HG02623 (cell line): Measurements from ENCODE around the gene ARAP2.

Experiments used
- ATAC-seq: cut with Tn5 transposase; IDR thresholded peaks from one replicate; pipeline ENCODE4 v1.9.1; 2021; ENCODE audit warnings: moderate library complexity; ENCODE audit not compliant: unreplicated experiment

Gene ARAP2, protein sequence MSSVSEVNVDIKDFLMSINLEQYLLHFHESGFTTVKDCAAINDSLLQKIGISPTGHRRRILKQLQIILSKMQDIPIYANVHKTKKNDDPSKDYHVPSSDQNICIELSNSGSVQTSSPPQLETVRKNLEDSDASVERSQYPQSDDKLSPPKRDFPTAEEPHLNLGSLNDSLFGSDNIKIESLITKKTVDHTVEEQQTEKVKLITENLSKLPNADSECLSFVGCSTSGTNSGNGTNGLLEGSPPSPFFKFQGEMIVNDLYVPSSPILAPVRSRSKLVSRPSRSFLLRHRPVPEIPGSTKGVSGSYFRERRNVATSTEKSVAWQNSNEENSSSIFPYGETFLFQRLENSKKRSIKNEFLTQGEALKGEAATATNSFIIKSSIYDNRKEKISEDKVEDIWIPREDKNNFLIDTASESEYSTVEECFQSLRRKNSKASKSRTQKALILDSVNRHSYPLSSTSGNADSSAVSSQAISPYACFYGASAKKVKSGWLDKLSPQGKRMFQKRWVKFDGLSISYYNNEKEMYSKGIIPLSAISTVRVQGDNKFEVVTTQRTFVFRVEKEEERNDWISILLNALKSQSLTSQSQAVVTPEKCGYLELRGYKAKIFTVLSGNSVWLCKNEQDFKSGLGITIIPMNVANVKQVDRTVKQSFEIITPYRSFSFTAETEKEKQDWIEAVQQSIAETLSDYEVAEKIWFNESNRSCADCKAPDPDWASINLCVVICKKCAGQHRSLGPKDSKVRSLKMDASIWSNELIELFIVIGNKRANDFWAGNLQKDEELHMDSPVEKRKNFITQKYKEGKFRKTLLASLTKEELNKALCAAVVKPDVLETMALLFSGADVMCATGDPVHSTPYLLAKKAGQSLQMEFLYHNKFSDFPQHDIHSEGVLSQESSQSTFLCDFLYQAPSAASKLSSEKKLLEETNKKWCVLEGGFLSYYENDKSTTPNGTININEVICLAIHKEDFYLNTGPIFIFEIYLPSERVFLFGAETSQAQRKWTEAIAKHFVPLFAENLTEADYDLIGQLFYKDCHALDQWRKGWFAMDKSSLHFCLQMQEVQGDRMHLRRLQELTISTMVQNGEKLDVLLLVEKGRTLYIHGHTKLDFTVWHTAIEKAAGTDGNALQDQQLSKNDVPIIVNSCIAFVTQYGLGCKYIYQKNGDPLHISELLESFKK (N-terminal part only)

DNA sequence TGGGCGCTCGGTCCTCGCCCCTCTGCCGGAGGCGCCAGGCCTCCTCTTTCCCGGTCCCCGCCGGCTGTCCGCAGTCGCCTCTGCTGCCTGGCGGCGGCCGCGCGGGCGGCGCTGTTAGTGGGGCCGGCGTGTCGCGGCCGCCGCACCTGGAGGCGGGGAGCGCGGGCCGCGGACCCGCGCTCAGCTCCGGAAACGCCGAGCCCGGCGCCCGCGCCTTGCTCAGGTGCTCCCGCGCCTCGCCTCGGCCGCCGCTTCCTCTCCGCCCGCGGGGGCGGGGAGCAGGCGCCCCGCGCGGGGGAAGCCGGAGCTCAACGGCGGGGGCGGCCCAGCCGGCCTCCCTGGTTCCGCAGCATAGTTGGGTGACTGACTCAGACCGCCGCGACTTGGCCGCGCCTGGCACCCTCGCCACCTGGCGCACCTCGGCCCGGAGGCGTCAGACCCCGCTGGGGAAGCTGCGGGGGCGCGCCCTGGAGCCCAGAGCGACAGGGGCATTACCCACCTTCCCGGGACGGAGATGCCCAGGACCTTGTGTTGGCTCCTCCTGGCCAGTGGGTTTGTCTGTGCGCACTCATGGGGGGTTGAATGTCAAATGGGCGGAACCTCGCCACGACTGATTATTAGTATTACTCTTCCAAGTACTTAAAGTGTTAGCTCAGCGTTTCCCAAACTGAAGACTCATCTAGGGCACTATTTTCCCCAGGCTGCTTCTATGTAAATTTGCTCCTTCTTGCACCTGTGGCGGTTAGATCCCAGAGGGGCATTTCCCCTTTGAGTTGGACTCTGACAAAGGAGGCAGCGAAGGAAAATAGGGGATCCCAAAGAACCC, at the start of gene ARAP2:
Gene ARAP2 (minus strand): TSS at position 258 of the 826 bp plus-strand sequence. CDS start 15,028 bp downstream, outside the sequence.
- peak; percentile 54 for ATAC-seq

DNA sequence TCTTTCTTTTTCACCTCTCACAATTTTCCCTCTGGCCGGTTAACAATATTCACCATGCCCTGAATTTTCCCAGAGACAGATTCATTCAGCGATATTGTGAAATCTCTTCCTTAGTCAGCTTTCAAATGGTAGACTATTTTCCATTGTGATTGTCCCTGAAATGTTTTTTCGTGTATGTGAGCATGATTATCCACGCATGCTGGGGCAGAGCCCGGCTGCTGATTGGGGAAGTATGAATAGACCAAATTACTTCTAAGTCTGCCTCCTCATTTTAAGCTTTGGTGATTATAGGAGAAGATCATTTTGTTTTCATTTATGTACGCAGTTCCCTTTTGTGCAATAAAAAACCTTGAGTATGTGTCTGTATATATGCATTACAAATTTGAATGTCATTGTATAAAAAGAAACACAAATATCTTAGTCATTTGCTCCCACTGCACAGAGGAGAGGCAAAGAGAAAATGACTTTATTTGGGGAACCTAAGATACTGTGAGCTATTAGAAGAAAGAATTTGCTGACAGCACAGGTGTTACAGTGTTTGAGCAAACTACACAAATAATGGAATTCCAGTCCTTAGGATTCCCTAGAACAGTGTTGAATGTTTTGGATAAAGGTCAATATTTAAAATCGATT, 48.4 kb upstream of the ARAP2 start:
- ATAC-seq: no peak

DNA sequence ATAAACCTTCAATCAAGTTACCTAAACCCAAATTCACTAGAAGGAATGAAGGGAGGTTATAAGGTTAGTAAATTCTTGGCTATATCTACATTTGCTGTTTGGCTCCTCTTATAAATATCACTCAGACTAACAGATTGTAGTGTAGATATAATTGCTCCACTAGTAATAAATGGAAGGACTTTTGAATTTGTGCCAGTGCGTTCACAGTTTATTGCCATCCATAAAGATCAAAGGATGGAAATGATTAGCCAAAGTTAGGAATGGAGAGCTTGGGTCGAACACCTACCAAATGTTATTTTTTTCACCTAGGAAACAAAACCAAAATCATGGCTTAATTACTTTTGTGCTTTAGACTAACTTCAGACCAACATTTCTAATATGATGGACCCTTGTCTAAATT, 46.3 kb upstream of the ARAP2 start:
- no peak for ATAC-seq

DNA sequence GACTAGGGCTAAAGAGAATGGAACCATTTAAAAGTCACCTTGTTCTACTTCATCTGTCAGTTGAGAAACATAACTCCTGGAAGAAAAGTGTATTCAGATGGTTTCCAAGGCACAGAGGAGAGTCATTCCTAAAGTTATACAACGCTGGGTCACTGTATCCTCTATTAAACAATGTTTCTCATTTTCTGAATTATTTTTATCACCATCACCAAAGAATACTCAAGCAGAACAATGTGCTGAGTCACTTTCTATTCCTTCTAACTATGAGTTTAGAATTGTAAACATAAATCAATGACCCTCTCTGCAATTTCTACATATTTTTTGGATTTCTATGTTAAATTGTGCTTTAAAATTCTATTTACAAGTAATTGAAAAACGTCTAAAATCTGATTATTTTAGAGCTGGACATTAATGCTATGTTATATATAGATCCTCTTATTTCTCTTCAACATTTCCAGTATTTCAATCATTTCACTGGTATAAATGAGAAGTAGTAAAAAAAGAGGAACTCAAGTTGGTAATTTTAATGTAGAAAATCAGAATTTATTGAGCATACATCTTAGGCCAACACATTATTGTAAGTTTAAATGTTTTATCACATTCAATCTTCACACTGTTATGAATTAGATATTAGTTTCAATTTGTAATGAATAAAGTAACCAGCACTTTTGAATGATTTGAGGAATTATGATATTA, 44.6 kb upstream of the ARAP2 start:
- ATAC-seq: no peak

DNA sequence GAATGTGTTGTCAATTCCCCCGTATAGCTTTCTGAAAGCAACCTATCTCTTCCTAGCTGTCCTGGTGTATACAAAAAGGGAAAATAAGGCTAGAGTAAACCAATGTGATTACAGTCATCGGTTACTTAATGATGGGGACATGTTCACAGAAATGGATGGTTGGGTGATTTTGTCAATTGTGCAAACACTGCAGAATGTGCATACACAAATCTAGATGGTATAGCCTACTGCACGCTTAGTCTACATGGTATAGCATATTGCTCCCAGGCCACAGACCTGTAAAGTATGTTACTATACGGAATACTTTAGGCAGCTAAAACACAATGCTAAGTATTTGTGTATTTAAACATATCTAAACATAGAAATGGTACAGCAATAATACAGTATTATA, 42.2 kb upstream of the ARAP2 start:
- no peak for ATAC-seq

DNA sequence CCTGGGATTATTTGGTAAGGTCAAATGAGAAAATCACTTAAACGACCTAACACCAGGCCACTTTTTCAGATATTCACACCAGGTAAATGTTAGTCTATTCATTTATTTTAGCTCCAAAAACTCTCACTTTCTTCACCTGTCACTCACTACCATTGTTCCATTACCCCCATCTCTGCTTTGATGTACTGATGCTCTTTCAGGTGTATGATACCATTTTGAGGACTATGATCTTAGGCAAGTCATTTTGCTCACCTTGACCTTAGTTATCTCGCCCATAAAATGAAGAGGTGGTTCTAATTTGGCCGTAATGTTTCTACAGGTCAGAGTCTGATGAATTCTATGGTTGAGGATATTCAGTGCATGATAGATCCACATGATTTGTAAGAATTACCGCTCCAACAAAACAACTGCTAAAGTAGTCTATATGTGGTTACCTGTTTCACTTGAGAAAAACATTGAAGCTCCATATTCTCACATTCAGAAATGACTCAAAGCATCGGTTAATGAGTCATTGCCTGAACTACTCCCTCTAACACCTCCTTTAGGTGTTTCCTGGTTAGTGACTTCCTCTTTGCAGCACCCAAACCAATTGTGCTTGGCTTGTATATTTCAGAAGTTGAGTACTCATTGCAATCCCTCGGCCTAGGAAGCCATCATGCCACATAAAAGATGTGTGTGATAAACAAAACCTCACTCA, 41.6 kb upstream of the ARAP2 start:
- ATAC-seq: peak; percentile 98

DNA sequence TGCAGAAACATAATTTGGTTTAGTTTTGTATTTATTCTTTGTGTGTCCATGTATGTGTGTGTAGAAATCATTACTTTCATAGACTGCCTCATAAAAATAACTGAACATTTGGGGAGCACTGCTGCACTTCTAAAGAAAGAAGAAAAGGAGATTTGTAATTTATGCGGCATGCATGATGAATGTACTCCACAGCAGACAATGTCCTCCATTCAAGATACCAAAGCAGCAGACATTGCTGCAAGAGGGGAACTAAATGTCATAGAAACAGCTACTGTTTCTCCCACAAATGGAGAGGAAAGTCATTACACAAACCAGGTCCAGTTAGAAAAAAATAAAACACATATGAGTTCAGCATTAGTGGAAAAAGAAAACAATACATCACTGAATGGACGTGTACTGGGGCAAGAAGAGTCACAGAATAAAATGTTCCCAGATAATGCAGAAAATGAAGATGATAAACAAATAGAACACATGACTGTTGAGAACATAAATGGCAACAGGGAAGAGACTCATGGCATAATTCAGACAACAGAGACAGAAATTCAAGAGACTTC, 39.7 kb upstream of the ARAP2 start:
- ATAC-seq: no peak

DNA sequence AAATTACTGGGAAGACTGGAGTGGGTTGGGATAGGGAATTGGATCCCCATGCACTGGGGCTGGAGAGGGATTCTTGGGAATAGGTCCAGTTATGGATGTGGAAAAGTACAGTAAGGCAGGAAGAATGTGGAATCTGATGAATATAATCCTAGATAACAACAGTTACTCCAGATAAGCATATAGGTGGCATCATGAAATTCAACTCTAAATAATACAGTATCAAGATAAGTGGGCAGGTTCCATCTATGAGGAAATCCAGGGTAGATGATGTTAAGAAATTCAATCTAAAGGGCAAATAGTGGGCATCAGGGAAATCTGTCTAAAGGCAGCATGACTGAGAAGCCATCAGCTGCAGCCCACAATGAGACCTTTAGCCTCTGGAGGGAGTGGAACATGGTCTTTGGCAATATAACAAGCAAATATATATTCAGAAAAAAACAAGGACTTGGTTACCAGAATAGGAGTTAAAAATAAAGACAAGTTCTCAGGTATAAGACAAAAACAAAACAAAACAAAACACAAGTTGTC, 38.3 kb upstream of the ARAP2 start:
- ATAC-seq: no peak

DNA sequence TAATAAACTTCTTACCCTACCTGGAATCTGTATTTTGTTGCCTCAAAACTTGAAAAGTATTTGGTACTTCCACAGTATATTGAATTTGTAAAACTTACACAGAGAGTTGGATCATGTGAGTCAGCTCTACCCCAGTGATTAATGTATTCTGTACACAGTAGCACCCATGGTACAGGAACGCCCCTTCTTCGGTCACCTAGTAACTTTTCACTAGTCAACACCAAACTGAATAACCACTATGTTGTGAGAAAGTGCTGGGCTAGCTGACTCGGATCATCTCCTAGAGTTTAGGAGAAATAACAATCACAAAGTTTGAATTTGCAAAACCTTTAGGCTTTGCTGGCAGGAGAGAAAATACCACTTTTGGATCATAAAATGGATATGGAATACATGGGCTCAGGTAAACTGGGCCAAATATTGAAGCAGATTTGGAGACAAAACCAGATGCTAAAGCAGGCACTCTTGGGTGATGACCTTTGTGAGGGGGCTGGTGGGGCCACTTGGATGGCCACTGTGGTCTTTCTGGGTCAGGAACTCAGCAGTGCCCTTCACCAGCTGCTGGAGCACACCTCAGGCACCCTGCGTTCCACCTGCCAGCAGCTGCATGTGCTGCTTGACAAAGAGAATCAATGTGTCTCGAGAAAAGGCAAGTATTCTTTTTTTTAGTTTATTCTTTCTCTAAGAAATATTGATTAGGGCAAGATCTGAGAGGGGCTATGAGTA, 37.2 kb upstream of the ARAP2 start, which contains the start of gene DTHD1:
Gene DTHD1 (plus strand): TSS at position 233 of the 723 bp plus-strand sequence. CDS start 143 bp downstream, at position 376.
- ATAC-seq: no peak

DNA sequence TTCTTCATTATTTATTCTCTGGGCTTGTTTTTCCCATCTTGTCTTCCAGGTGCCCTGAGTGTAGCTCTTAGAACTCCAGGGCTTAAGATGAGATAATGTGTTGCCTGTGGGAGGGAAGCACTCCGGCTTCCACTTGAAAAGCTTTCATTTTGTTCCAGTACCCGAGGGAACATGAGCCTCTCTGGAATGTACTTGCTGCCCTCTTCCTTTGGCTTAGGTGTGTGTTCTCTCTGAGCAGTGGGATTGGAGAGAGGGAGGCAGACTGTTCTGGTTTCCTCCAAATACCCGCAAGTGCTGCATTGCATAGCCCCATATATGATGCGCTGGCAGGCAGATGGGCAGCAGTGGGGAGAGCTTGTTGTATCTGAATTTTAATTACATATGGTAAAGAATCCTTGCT, 36.2 kb upstream of the ARAP2 start:
- no peak for ATAC-seq

DNA sequence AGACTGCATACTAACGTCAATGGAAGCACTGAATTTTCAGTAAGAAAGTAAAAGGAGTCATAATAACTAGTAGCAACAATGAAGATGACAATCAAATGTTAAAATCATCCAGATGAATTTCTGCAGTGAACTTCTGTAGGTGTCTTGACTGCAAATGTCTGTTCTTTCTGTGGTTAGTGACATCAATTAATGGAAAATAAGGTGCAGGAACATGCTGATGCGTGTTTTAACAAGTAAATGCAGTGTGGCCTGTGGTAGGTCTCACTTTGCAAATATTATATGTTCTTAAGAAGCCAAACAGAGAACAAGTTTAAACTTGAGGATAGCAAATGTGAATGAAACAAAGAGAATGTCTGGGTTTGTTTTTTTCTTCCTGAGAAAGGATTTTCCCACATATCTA, 34.5 kb upstream of the ARAP2 start:
- no peak for ATAC-seq

DNA sequence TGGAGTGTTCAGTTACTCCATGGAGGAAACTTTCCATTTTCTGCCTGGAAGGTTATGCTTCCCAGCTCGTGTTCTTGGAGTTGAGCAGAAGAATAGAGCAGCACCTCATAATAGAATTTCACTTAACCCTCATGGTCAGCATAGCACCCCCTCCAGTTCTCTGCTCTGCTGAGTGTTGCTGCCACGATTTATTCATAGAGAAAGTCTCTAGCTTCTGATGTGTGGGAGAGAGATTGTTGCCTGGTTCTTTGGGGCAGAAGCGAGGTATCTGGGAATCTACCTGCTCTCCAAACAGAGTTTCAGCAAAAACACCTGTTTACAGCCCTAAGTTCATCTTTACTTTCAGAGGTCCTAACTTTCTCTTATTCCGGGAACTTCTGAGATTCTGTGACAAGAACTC, 33.2 kb upstream of the ARAP2 start:
- ATAC-seq: peak; percentile 55

DNA sequence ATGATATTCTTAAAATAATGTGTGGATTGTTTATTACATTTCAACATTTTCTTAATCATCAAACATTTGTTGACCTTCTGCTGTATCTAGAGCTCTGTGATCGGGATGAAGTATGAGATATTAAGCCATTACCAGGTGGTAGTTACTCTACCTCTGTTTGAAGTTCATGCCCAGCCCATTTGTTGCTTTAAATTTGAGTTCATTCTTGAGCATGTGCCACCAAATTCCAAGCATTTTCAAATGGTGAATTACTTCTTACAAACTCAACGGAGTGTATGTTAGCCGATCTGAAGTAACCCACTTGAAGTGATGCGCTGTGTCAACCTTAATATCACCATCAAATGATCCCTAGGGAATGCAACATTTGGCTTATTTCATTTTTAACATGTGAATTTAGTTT, 29.8 kb upstream of the ARAP2 start:
- ATAC-seq: no peak

DNA sequence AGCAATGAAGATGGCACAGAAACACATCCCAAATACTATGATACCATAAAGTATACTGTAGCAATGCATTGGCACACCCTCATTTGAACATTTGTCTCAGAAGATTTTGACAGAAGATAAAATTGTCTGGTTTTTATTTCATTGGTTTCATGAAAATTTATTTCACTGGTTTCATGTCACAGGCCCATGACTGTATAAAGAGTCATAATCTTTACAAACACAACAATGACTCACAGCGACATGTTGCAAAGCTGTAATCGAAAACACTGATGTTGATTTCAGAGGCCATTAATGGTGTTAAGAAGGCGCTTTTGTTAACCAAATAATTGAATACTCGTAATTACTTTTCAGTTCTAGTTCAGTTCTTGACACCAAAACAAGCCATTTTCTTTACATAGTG, 29.0 kb upstream of the ARAP2 start:
- no peak for ATAC-seq

DNA sequence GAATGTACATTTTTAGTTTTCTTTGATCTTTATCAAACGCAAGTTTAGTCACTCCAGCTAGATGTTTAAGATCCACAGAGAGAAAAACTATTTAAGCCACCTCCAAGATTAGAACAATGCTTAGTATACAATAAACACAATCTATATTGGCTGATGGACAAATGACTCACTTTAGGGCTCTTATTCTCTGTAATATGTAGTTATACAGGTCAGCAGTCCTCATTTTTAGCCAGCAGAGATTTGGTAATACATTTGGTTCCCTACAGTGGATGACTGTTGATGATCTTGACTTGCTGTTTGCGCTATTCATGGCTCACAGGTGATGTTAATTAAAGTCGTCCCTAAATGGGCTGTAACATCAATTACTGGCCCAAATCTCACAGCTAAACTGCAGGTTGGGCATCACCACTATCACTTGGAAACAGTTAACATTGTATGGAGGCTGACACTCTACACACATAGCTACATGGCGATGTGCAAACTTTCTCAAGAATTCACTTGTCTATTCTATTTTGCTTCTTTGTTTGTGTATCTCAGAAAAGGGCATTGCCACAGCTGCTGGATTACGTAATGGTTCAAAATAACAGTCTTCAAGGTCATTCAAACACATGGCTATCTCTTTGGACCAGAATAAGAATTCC, 25.3 kb upstream of the ARAP2 start:
- ATAC-seq: no peak

DNA sequence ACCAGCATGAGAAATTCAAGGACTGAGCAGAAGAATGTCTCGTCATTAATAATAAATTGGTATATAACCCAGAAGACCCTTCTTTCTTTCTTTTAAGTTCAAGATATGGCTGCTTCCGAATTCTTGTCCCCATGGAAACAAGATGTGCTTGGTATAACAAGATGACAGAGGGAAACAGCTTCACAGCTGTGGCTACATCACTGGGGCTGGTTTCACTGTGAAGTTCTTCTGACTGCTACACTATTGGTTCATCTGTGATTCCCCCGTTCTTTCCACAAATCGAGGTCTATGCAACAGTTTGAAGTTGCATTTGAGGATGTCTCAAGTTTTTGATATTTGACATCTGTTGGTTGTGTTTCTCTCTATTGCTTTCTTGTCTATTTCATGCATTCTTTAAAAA, 24.8 kb upstream of the ARAP2 start:
- ATAC-seq: no peak
